ENCODE measurements around the gene CCNY.
"Not testable (repeated sequence)": the region's sequence is repeated elsewhere in the genome, so short reads cannot be mapped to it uniquely, and the experiment has no call there.

The CCNY gene

GRCh38 chr10:35335133-35336083, 901 bp upstream of the CCNY start:
- no peak for DNase-seq

- peak; percentile 19 to 46 for DNase-seq
Measured at GRCh38 chr10:35336921-35337823, 863 bp downstream of the CCNY start.

- DNase-seq = peak; percentile 50 to 68
Measured at GRCh38 chr10:35339942-35340341, 3.6 kb downstream of the CCNY start.

GRCh38 chr10:35340975-35341374, 4.7 kb downstream of the CCNY start:
- no peak for DNase-seq

GRCh38 chr10:35341521-35341920, 5.2 kb downstream of the CCNY start:
- DNase-seq = no peak

GRCh38 chr10:35342183-35342753, 6.0 kb downstream of the CCNY start:
- DNase-seq = no peak

GRCh38 chr10:35343739-35344138, 7.4 kb downstream of the CCNY start:
- DNase-seq = no peak

- no peak for DNase-seq
Measured at GRCh38 chr10:35345383-35345742, 9.1 kb downstream of the CCNY start.

- peak in 1 of 2 donors; percentile 39 for DNase-seq
Measured at GRCh38 chr10:35346248-35346647, 9.9 kb downstream of the CCNY start.

GRCh38 chr10:35347121-35347562, 10.8 kb downstream of the CCNY start:
- peak in 1 of 2 donors; percentile 78 for DNase-seq

GRCh38 chr10:35347899-35348608, 11.7 kb downstream of the CCNY start:
- DNase-seq = no peak

- no peak for DNase-seq
Measured at GRCh38 chr10:35348609-35349388, 12.5 kb downstream of the CCNY start.

- DNase-seq = no peak
Measured at GRCh38 chr10:35349389-35349915, 13.1 kb downstream of the CCNY start.

GRCh38 chr10:35351021-35351420, 14.7 kb downstream of the CCNY start:
- DNase-seq = peak in 1 of 2 donors; percentile 76

- DNase-seq = no peak
Measured at GRCh38 chr10:35352097-35352496, 15.8 kb downstream of the CCNY start.

- DNase-seq = no peak
Measured at GRCh38 chr10:35352512-35352911, 16.2 kb downstream of the CCNY start.

- DNase-seq = no peak
Measured at GRCh38 chr10:35353395-35353794, 17.1 kb downstream of the CCNY start.

GRCh38 chr10:35353805-35354204, 17.5 kb downstream of the CCNY start:
- DNase-seq = no peak

GRCh38 chr10:35354257-35354656, 17.9 kb downstream of the CCNY start:
- DNase-seq = not testable (repeated sequence)

GRCh38 chr10:35355971-35356724, 19.8 kb downstream of the CCNY start:
- DNase-seq = peak; percentile 47 to 71

- no peak for DNase-seq
Measured at GRCh38 chr10:35356725-35357092, 20.4 kb downstream of the CCNY start.
